Tibial nerve (tissue), 3 donors: ENCODE data around the gene ATP6V0D1.

Experiments used
- POLR2A ChIP-seq, 2 donors: fragments of 450-650 bp; IDR thresholded peaks; one replicate each; pipeline ENCODE4 v1.6.1; 2017; ENCODE audit warnings: antibody characterized with exemption in 2 of 2, mild to moderate bottlenecking in 2 of 2, moderate library complexity in 2 of 2
- TF ChIP-seq, protein P1 (sequence below), 5 experiments: fragments of 200-600 bp in 3 of 5; fragments of 450-650 bp in 2 of 5; sonication (generic) in 3 of 5; IDR thresholded peaks; one replicate each; pipeline ENCODE4 v1.5.1; 2016 to 2019; ENCODE audit warnings: antibody characterized with exemption in 5 of 5, mild to moderate bottlenecking in 3 of 5, moderate library complexity in 2 of 5

DNA sequence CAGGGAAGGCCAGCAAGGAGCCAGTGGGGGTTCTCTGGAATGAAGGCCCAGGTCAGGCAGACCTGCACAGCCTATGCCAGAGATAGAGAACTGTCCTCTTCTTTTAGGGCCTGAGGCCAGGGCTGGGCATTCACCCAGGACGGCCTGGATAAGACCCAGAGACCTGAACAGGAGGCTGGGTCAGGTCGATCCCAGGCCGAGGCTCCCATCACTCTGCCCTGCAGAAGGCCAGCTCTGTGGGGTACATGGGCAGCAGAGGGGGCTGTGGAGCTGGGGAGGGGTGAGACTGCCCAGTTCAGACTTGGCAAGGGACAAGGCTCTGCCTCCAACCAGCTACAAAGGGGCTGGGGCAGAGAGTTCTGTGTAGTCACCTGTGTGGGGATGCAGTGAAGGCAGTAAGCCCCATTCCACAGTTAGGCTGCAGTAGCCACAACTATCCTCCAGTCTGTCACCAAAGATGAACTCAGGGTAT, 35.5 kb downstream of the ATP6V0D1 start:
- TF ChIP-seq, protein P1, sequence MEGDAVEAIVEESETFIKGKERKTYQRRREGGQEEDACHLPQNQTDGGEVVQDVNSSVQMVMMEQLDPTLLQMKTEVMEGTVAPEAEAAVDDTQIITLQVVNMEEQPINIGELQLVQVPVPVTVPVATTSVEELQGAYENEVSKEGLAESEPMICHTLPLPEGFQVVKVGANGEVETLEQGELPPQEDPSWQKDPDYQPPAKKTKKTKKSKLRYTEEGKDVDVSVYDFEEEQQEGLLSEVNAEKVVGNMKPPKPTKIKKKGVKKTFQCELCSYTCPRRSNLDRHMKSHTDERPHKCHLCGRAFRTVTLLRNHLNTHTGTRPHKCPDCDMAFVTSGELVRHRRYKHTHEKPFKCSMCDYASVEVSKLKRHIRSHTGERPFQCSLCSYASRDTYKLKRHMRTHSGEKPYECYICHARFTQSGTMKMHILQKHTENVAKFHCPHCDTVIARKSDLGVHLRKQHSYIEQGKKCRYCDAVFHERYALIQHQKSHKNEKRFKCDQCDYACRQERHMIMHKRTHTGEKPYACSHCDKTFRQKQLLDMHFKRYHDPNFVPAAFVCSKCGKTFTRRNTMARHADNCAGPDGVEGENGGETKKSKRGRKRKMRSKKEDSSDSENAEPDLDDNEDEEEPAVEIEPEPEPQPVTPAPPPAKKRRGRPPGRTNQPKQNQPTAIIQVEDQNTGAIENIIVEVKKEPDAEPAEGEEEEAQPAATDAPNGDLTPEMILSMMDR (IDR thresholded peaks at IDR 0.05), result no peak
- no peak for TF ChIP-seq POLR2A (IDR thresholded peaks at IDR 0.05)
